Right atrium auricular region (tissue), 2 donors: ENCODE results near the gene TMPRSS2. TPM values are rescaled to one million over a fixed set of nuclear protein-coding genes. Genes with fewer than 3 reads are reported as not detected.

Source experiments
- DNase-seq: peaks from one replicate; pipeline ENCODE4 v3.0.0-alpha.2; 2019; ENCODE audit warnings: low spot score
- H3K27ac ChIP-seq, 2 donors: fragments of 200-600 bp; sonication (generic); 1 replicate in 1 of 2; 2 replicates in 1 of 2; pipeline ENCODE4 v1.5.1; 2016 to 2019
- H3K27me3 ChIP-seq, 2 donors: fragments of 200-600 bp; sonication (generic); one replicate each; pipeline versions ENCODE4 v1.5.1 to v1.6.0; 2017 to 2019
- H3K36me3 ChIP-seq: fragments of 200-600 bp; sonication (generic); one replicate; pipeline ENCODE4 v1.5.1; 2016
- H3K4me1 ChIP-seq, 2 donors: fragments of 200-600 bp; sonication (generic); one replicate each; pipeline versions ENCODE4 v1.5.1 to v1.6.0; 2017 to 2019
- H3K4me3 ChIP-seq, 2 donors: fragments of 200-600 bp; sonication (generic); 1 replicate in 1 of 2; 2 replicates in 1 of 2; pipeline ENCODE4 v1.5.1; 2017 to 2019; ENCODE audit warnings: mild to moderate bottlenecking in 1 of 2, moderate library complexity in 1 of 2
- H3K9me3 ChIP-seq, 2 donors: fragments of 200-600 bp; sonication (generic); one replicate each; pipeline ENCODE4 v1.5.1; 2019
- CTCF ChIP-seq, 2 donors: fragments of 200-600 bp; sonication (generic); IDR thresholded peaks; one replicate each; pipeline ENCODE4 v1.5.1; 2019; ENCODE audit warnings: antibody characterized with exemption in 2 of 2
- total RNA-seq, 2 donors: library from RNA; depleted of rRNA; stranded (reverse); fragments of >200 nt; gene quantifications; one replicate each; pipeline ENCODE4 v1.1.0, GENCODE V29; 2016

Gene TMPRSS2
- total RNA-seq, 2 donors from 2014 or later: not detected

DNA sequence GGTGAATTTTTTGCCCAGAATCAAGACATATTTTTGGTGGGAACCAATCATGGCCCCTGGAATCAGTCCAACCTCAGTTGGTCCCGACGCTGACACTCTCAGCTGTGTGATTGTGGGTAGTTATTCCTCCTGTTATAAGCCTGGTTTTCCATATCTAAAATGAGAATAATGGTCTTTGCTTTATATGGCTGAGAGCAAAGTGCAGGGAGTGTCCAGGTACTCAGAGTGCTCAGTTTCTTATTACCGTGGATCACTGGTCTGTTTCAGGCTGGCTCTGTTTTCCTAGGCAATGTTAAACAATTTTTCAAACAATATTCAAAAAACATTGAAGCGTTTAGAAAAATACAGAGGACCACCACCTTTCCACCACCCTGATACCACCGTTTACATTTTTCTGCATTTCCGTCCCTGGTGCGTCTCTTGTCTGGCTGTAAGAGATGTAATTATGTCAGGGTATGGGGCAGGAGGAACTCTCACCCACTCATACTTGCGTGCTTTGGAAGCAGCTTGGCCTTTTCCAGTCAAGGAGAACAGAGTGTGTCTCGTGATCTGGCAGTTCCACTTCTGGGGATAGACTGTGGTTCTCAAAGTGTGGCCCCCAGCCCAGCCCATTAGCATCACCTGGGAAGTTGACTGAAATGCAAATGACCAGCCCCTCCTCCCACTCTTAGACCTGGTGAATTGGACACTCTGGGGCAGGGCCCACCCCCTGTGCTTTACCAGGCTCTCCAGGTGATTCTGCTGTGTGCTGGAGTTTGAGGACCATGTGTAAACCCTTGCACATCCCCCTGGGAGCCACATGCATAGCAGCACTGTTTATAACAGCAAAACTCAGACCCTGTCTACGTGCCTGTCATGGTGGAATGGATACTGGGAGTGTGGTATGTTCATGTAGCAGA lies 75.1 kb downstream of the TMPRSS2 start:
- no peak for TF ChIP-seq CTCF (IDR thresholded peaks at IDR 0.05)
- peak; percentile 38 for DNase-seq
- H3K27me3 ChIP-seq: no peaks in the 10 kb centered on the region
- H3K36me3 ChIP-seq: peaks cover 46% of the 10 kb centered on the region
- H3K9me3 ChIP-seq: peaks cover 0 to 6% of the 10 kb centered on the region in 2 donors
- no peaks in the 10 kb centered on the region for H3K4me1 ChIP-seq
- H3K4me3 ChIP-seq: no peak overlapping the region
- H3K27ac ChIP-seq: no peak overlapping the region

DNA sequence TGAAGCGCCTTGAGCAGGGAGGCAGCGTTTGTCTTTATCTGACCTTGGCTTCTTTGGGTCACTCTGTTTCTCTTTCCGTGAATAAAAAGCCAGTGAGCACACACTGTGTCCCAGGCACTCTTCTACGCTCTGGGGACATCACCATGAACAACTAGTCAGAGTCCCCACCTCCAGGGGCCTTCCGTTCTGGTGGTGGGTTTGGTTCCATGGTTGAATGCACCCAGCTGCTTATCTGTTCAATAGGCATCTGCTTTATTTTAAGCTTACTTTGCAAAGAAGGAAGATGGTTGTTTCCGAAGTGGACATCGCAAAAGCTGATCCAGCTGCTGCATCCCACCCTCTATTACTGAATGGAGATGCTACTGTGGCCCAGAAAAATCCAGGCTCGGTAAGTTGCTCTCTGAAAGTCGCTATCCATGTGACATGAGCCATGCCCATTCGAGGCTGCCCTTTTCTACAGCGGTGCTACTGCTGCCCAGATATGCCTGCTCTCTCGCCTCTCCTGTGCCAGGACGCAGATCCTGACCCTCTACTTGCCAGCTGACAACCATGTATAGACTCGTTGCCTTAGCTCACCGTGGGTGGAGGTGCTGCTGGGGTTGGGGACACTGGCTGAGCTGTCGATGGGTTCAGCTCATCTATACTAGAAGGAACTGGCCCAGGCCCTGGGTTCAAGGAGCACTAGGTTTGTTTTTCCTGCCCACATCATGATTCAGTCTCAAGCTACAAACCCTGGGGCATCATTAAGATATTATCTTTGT lies 76.0 kb downstream of the TMPRSS2 start:
- Histone ChIP-seq H3K4me3 (no peak overlapping the region), H3K9me3 (peaks cover 0 to 6% of the 10 kb centered on the region in 2 donors), H3K27ac (no peak overlapping the region), H3K36me3 (peaks cover 46% of the 10 kb centered on the region), H3K4me1 (peaks cover 0 to under 1% of the 10 kb centered on the region in 2 donors), H3K27me3 (no peaks in the 10 kb centered on the region)
- no peak for DNase-seq
- TF ChIP-seq CTCF (IDR thresholded peaks at IDR 0.05): no peak

GRCh38 chr21:41429925-41430491 lies 78.0 kb downstream of the TMPRSS2 start:
- Histone ChIP-seq H3K9me3 (peaks cover 0 to 5% of the 10 kb centered on the region in 2 donors), H3K4me1 (peaks cover 0 to 16% of the 10 kb centered on the region in 2 donors), H3K36me3 (peaks cover 29% of the 10 kb centered on the region), H3K27ac (no peak overlapping the region), H3K27me3 (no peaks in the 10 kb centered on the region), H3K4me3 (no peak overlapping the region)
- DNase-seq: peak; percentile 42
- TF ChIP-seq CTCF (IDR thresholded peaks at IDR 0.05): no peak

DNA sequence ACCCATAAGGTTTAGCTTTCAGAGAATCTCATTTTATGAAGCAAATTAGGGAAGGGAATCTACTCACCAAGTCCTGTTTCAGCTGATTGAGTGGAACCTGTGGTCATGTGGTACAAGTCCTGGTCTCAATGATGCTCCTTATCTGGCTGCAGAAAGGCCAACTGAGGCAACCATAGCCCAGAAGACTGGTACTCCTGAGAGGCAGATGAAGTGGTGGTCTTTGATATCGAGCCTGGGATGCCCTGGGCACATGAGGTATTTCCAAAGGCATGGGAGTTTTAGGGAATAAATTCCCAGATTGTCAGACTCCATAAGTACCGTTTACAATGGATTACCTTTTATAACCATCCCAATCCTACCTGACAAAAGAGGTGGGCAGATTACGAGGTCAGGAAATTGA lies 78.7 kb downstream of the TMPRSS2 start:
- H3K4me3 ChIP-seq: no peak overlapping the region
- no peaks in the 10 kb centered on the region for H3K9me3 ChIP-seq
- H3K27me3 ChIP-seq: no peaks in the 10 kb centered on the region
- no peak overlapping the region for H3K27ac ChIP-seq
- H3K4me1 ChIP-seq: peaks cover 0 to 16% of the 10 kb centered on the region in 2 donors
- DNase-seq: peak; percentile 51
- peaks cover 25% of the 10 kb centered on the region for H3K36me3 ChIP-seq
- no peak for TF ChIP-seq CTCF (IDR thresholded peaks at IDR 0.05)

GRCh38 chr21:41428847-41429246 lies 79.1 kb downstream of the TMPRSS2 start:
- peaks cover 23% of the 10 kb centered on the region for H3K36me3 ChIP-seq

More at GRCh38 chr21:41428847-41429246, 79.1 kb downstream of the TMPRSS2 start:
- TF ChIP-seq CTCF (IDR thresholded peaks at IDR 0.05): no peak
- H3K27ac ChIP-seq: no peak overlapping the region
- peaks cover 0 to 16% of the 10 kb centered on the region in 2 donors for H3K4me1 ChIP-seq
- no peak overlapping the region for H3K4me3 ChIP-seq
- DNase-seq: peak; percentile 32
- H3K27me3 ChIP-seq: no peaks in the 10 kb centered on the region
- H3K9me3 ChIP-seq: no peaks in the 10 kb centered on the region
